Measurements from ENCODE around the gene HBEGF. TPM values are rescaled to one million over a fixed set of nuclear protein-coding genes. Genes with fewer than 3 reads are reported as not detected.

Gene HBEGF
- total RNA-seq, 2 experiments from 2014 or later: 12.8 TPM

GRCh38 chr5:140302786-140303639 lies 43.4 kb downstream of the HBEGF start, which contains the start of gene PFDN1:
Gene PFDN1, minus strand, starts transcription at chr5:140303101. Its CDS starts 28 bp downstream, at chr5:140303073.
- Mint-ChIP-seq H3K9me3 (no peaks in the 10 kb centered on the region), H3K4me3 (peak within 1 kb of the TSS; percentile 98), H3K27ac (peak within 1 kb of the TSS; percentile 95), H3K4me1 (peaks cover 18% of the 10 kb centered on the region), H3K27me3 (peaks cover 11% of the 10 kb centered on the region), H3K36me3 (peaks cover 5% of the 10 kb centered on the region)
- peak; percentile 100 for ATAC-seq (ENCODE audit: low read depth)
- POLR2A ChIA-PET: interaction anchor here (0.9 to 3.2 kb wide), 9 partner anchors 9 to 57 kb away, joined by 3 to 15 read pairs (median 5); partner anchors contain the start of gene HBEGF
- peak; percentile 88 for DNase-seq

GRCh38 chr5:140301136-140301535 lies 45.3 kb downstream of the HBEGF start:
- ATAC-seq (ENCODE audit: low read depth) (no peak), DNase-seq (no peak)
- no peak overlapping the region for H3K27ac Mint-ChIP-seq
- peaks cover 26% of the 10 kb centered on the region for H3K4me1 Mint-ChIP-seq
- H3K4me3 Mint-ChIP-seq: peak overlapping the region; percentile 12
- peaks cover 2% of the 10 kb centered on the region for H3K27me3 Mint-ChIP-seq
- POLR2A ChIA-PET: interaction anchor here (2.3 to 3.2 kb wide), 2 partner anchors 43 to 45 kb away, joined by 6 to 15 read pairs; partner anchors contain the start of gene HBEGF
- peaks cover 5% of the 10 kb centered on the region for H3K36me3 Mint-ChIP-seq
- no peaks in the 10 kb centered on the region for H3K9me3 Mint-ChIP-seq

- ATAC-seq (ENCODE audit: low read depth) (no peak), DNase-seq (no peak)
- POLR2A ChIA-PET: no interaction called here
- Mint-ChIP-seq H3K4me3 (no peak overlapping the region), H3K9me3 (no peaks in the 10 kb centered on the region), H3K36me3 (peaks cover 9% of the 10 kb centered on the region), H3K27me3 (no peaks in the 10 kb centered on the region), H3K27ac (no peak overlapping the region), H3K4me1 (peaks cover 31% of the 10 kb centered on the region)
These were observed 47.3 kb downstream of the HBEGF start for GRCh38 chr5:140299056-140299455.

GRCh38 chr5:140298183-140298601 lies 48.2 kb downstream of the HBEGF start:
- Mint-ChIP-seq H3K36me3 (peaks cover 9% of the 10 kb centered on the region), H3K27me3 (no peaks in the 10 kb centered on the region), H3K27ac (no peak overlapping the region), H3K4me1 (peaks cover 36% of the 10 kb centered on the region), H3K9me3 (no peaks in the 10 kb centered on the region), H3K4me3 (no peak overlapping the region)
- no peak for DNase-seq
- POLR2A ChIA-PET: no interaction called here
- ATAC-seq (ENCODE audit: low read depth): no peak

GRCh38 chr5:140297283-140297682 lies 49.1 kb downstream of the HBEGF start:
- POLR2A ChIA-PET: no interaction called here
- Mint-ChIP-seq H3K27ac (no peak overlapping the region), H3K4me3 (no peak overlapping the region)

GRCh38 chr5:140296289-140296688 lies 50.1 kb downstream of the HBEGF start:
- no peaks in the 10 kb centered on the region for H3K9me3 Mint-ChIP-seq
- H3K4me1 Mint-ChIP-seq: peaks cover 34% of the 10 kb centered on the region
- POLR2A ChIA-PET: no interaction called here

More at GRCh38 chr5:140297283-140297682, 49.1 kb downstream of the HBEGF start:
- ATAC-seq (ENCODE audit: low read depth): no peak
- no peaks in the 10 kb centered on the region for H3K9me3 Mint-ChIP-seq
- DNase-seq: no peak
- peaks cover 9% of the 10 kb centered on the region for H3K36me3 Mint-ChIP-seq
- peaks cover 42% of the 10 kb centered on the region for H3K4me1 Mint-ChIP-seq
- no peaks in the 10 kb centered on the region for H3K27me3 Mint-ChIP-seq

GRCh38 chr5:140295414-140295813 lies 51.0 kb downstream of the HBEGF start:
- H3K27me3 Mint-ChIP-seq: no peaks in the 10 kb centered on the region
- peaks cover 29% of the 10 kb centered on the region for H3K4me1 Mint-ChIP-seq
- H3K4me3 Mint-ChIP-seq: no peak overlapping the region
- no peak overlapping the region for H3K27ac Mint-ChIP-seq
- peaks cover 18% of the 10 kb centered on the region for H3K36me3 Mint-ChIP-seq
- ATAC-seq (ENCODE audit: low read depth) (no peak), DNase-seq (no peak)
- POLR2A ChIA-PET: no interaction called here
- no peaks in the 10 kb centered on the region for H3K9me3 Mint-ChIP-seq

More at GRCh38 chr5:140296289-140296688, 50.1 kb downstream of the HBEGF start:
- ATAC-seq (ENCODE audit: low read depth) (no peak), DNase-seq (no peak)
- Mint-ChIP-seq H3K27ac (no peak overlapping the region), H3K27me3 (no peaks in the 10 kb centered on the region), H3K4me3 (no peak overlapping the region), H3K36me3 (peaks cover 12% of the 10 kb centered on the region)

GRCh38 chr5:140294753-140295152 lies 51.6 kb downstream of the HBEGF start:
- Mint-ChIP-seq H3K36me3 (peaks cover 18% of the 10 kb centered on the region), H3K27me3 (no peaks in the 10 kb centered on the region), H3K4me3 (no peak overlapping the region), H3K9me3 (no peaks in the 10 kb centered on the region), H3K27ac (no peak overlapping the region), H3K4me1 (peaks cover 26% of the 10 kb centered on the region)
- DNase-seq: no peak
- no peak for ATAC-seq (ENCODE audit: low read depth)
- POLR2A ChIA-PET: interaction anchor here (1.1 kb wide), 1 partner anchor 8 kb away, joined by 4 read pairs; the partner anchor contains the start of gene PFDN1

- ATAC-seq (ENCODE audit: low read depth): no peak
- H3K36me3 Mint-ChIP-seq: peaks cover 20% of the 10 kb centered on the region
- no peak for DNase-seq
- peaks cover 28% of the 10 kb centered on the region for H3K4me1 Mint-ChIP-seq
- no peak overlapping the region for H3K27ac Mint-ChIP-seq
- POLR2A ChIA-PET: interaction anchor here (1.1 to 1.5 kb wide), 3 partner anchors 8 to 9 kb away, joined by 3 to 4 read pairs (median 4); partner anchors contain the start of gene PFDN1
- no peaks in the 10 kb centered on the region for H3K27me3 Mint-ChIP-seq
- no peak overlapping the region for H3K4me3 Mint-ChIP-seq
- no peaks in the 10 kb centered on the region for H3K9me3 Mint-ChIP-seq
These were observed 52.6 kb downstream of the HBEGF start for GRCh38 chr5:140293849-140294100.

GRCh38 chr5:140293091-140293848 lies 53.1 kb downstream of the HBEGF start:
- DNase-seq: no peak
- no peak for ATAC-seq (ENCODE audit: low read depth)
- peak overlapping the region; percentile 10 for H3K4me3 Mint-ChIP-seq
- H3K4me1 Mint-ChIP-seq: peaks cover 28% of the 10 kb centered on the region
- peaks cover 20% of the 10 kb centered on the region for H3K36me3 Mint-ChIP-seq
- POLR2A ChIA-PET: interaction anchor here (1.3 to 1.5 kb wide), 2 partner anchors 9 to 10 kb away, joined by 3 to 4 read pairs; partner anchors contain the start of gene PFDN1
- H3K27ac Mint-ChIP-seq: no peak overlapping the region
- no peaks in the 10 kb centered on the region for H3K27me3 Mint-ChIP-seq
- H3K9me3 Mint-ChIP-seq: no peaks in the 10 kb centered on the region

- POLR2A ChIA-PET: interaction anchor here (1.3 to 1.5 kb wide), 2 partner anchors 10 to 11 kb away, joined by 3 to 4 read pairs; partner anchors contain the start of gene PFDN1
- no peaks in the 10 kb centered on the region for H3K27me3 Mint-ChIP-seq
- H3K27ac Mint-ChIP-seq: no peak overlapping the region
These were observed 54.0 kb downstream of the HBEGF start for GRCh38 chr5:140292212-140293036.

GRCh38 chr5:140287801-140288521 lies 58.4 kb downstream of the HBEGF start:
- Mint-ChIP-seq H3K4me1 (peaks cover 16% of the 10 kb centered on the region), H3K27ac (no peak overlapping the region), H3K36me3 (peaks cover 18% of the 10 kb centered on the region), H3K4me3 (no peak overlapping the region), H3K9me3 (no peaks in the 10 kb centered on the region), H3K27me3 (no peaks in the 10 kb centered on the region)
- POLR2A ChIA-PET: interaction anchor here (0.9 kb wide), 1 partner anchor 58 kb away, joined by 3 read pairs; no protein-coding TSS in a partner anchor
- DNase-seq: no peak
- ATAC-seq (ENCODE audit: low read depth): no peak

More at GRCh38 chr5:140292212-140293036, 54.0 kb downstream of the HBEGF start:
- H3K4me3 Mint-ChIP-seq: no peak overlapping the region
- peaks cover 22% of the 10 kb centered on the region for H3K36me3 Mint-ChIP-seq
- DNase-seq (no peak), ATAC-seq (ENCODE audit: low read depth) (no peak)
- H3K4me1 Mint-ChIP-seq: peaks cover 26% of the 10 kb centered on the region
- H3K9me3 Mint-ChIP-seq: no peaks in the 10 kb centered on the region

All from activated naive CD8-positive, alpha-beta T cell treated with anti-CD3 and anti-CD28 coated beads, Interleukin-2, amount 10 ng/mL, durations not matched to agents 7 days and 5 days (primary cell).